ENCODE results near the gene CRAT. TPM values are rescaled to one million over a fixed set of nuclear protein-coding genes. Genes with fewer than 3 reads are reported as not detected.
A peak's percentile ranks its signal among the peaks of the same experiment; 100 is the strongest.
"Not testable (repeated sequence)": the region's sequence is repeated elsewhere in the genome, so short reads cannot be mapped to it uniquely, and the experiment has no call there.

Gene CRAT
- total and polyA plus RNA-seq, 2 experiments from 2014 or later = 40.4 to 64.6 TPM

- WGBS (ENCODE audit: low lambda C conversion rate, missing lambda C conversion rate) = 66% methylated on average over 3 of the region's 3 CpGs
- TF ChIP-seq EZH2phosphoT487 (IDR thresholded peaks at IDR 0.05; ENCODE audit: low read depth, severe bottlenecking, unreplicated experiment) (no peak), EZH2 (IDR thresholded peaks at IDR 0.05; ENCODE audit: borderline replicate concordance) (no peak), CTCF (IDR thresholded peaks at IDR 0.05; ENCODE audit: poor library complexity) (no peak)
- peak overlapping the region; percentile 31 for H3K27ac ChIP-seq
These were observed 14.0 kb upstream of the CRAT start for GRCh38 chr9:129124506-129125069.

GRCh38 chr9:129122976-129123375 is 12.4 kb upstream of the CRAT start:
- H3K27ac ChIP-seq; H3K9me3 ChIP-seq (ENCODE audit: low read depth); H3K4me1 ChIP-seq (ENCODE audit: insufficient read depth); H3K9me2 ChIP-seq (replicated peaks; ENCODE audit: insufficient read depth); DNase-seq (ENCODE audit: low spot score); H2AFZ ChIP-seq; H4K20me1 ChIP-seq (ENCODE audit: insufficient read depth, poor library complexity, severe bottlenecking); H3K4me2 ChIP-seq; H3K4me3 ChIP-seq; H3K36me3 ChIP-seq (replicated peaks; ENCODE audit: insufficient read depth, low read depth); H3K27me3 ChIP-seq: not testable (repeated sequence)
- WGBS (ENCODE audit: low lambda C conversion rate, missing lambda C conversion rate) = 98% methylated on average over 15 of the region's 15 CpGs
- peaks cover 21% of the 10 kb centered on the region for H3K79me2 ChIP-seq

More at GRCh38 chr9:129124506-129125069, 14.0 kb upstream of the CRAT start:
- DNase-seq (ENCODE audit: low spot score) = no peak
- H3K36me3 ChIP-seq (replicated peaks; ENCODE audit: insufficient read depth, low read depth) = no peaks in the 10 kb centered on the region
- H4K20me1 ChIP-seq (ENCODE audit: insufficient read depth, poor library complexity, severe bottlenecking) = no peaks in the 10 kb centered on the region
- H3K4me3 ChIP-seq = no peak overlapping the region
- H2AFZ ChIP-seq = no peak overlapping the region
- H3K4me2 ChIP-seq = no peak overlapping the region
- H3K9me3 ChIP-seq (ENCODE audit: low read depth) = no peaks in the 10 kb centered on the region
- no peaks in the 10 kb centered on the region for H3K9me2 ChIP-seq (replicated peaks; ENCODE audit: insufficient read depth)
- no peaks in the 10 kb centered on the region for H3K27me3 ChIP-seq
- H3K79me2 ChIP-seq = peaks cover 7% of the 10 kb centered on the region
- peaks cover 3% of the 10 kb centered on the region for H3K4me1 ChIP-seq (ENCODE audit: insufficient read depth)

GRCh38 chr9:129122133-129122532 is 11.5 kb upstream of the CRAT start:
- Histone ChIP-seq H3K79me2 (peaks cover 30% of the 10 kb centered on the region), H3K36me3 (replicated peaks; ENCODE audit: insufficient read depth, low read depth) (no peaks in the 10 kb centered on the region), H3K4me1 (ENCODE audit: insufficient read depth) (peaks cover 3% of the 10 kb centered on the region), H3K27ac (no peak overlapping the region), H3K4me3 (no peak overlapping the region), H3K27me3 (no peaks in the 10 kb centered on the region), H2AFZ (no peak overlapping the region), H3K4me2 (no peak overlapping the region), H3K9me3 (ENCODE audit: low read depth) (no peaks in the 10 kb centered on the region), H4K20me1 (ENCODE audit: insufficient read depth, poor library complexity, severe bottlenecking) (no peaks in the 10 kb centered on the region), H3K9me2 (replicated peaks; ENCODE audit: insufficient read depth) (no peaks in the 10 kb centered on the region)
- TF ChIP-seq CTCF (IDR thresholded peaks at IDR 0.05; ENCODE audit: poor library complexity) = no peak
- TF ChIP-seq EZH2phosphoT487 (IDR thresholded peaks at IDR 0.05; ENCODE audit: low read depth, severe bottlenecking, unreplicated experiment) = no peak
- no peak for TF ChIP-seq EZH2 (IDR thresholded peaks at IDR 0.05; ENCODE audit: borderline replicate concordance)
- DNase-seq (ENCODE audit: low spot score) = no peak
- 100% methylated on average over 1 of the region's 1 CpG for WGBS (ENCODE audit: low lambda C conversion rate, missing lambda C conversion rate)

- Histone ChIP-seq H3K9me3 (ENCODE audit: low read depth) (no peaks in the 10 kb centered on the region), H3K4me1 (ENCODE audit: insufficient read depth) (peaks cover 3% of the 10 kb centered on the region), H4K20me1 (ENCODE audit: insufficient read depth, poor library complexity, severe bottlenecking) (no peaks in the 10 kb centered on the region), H3K9me2 (replicated peaks; ENCODE audit: insufficient read depth) (no peaks in the 10 kb centered on the region), H3K79me2 (peaks cover 36% of the 10 kb centered on the region), H3K27me3 (no peaks in the 10 kb centered on the region), H3K27ac (no peak overlapping the region), H3K4me3 (no peak overlapping the region), H3K4me2 (no peak overlapping the region), H3K36me3 (replicated peaks; ENCODE audit: insufficient read depth, low read depth) (no peaks in the 10 kb centered on the region), H2AFZ (no peak overlapping the region)
- 85% methylated on average over 3 of the region's 3 CpGs for WGBS (ENCODE audit: low lambda C conversion rate, missing lambda C conversion rate)
- no peak for DNase-seq (ENCODE audit: low spot score)
- TF ChIP-seq CTCF (IDR thresholded peaks at IDR 0.05; ENCODE audit: poor library complexity) (no peak), EZH2 (IDR thresholded peaks at IDR 0.05; ENCODE audit: borderline replicate concordance) (no peak), EZH2phosphoT487 (IDR thresholded peaks at IDR 0.05; ENCODE audit: low read depth, severe bottlenecking, unreplicated experiment) (no peak)
These were observed 10.9 kb upstream of the CRAT start for GRCh38 chr9:129121483-129121882.

Data from hepatocyte (in vitro differentiated cells).